ENCODE results near the gene BST2.

- TF ChIP-seq POLR2A (IDR thresholded peaks at IDR 0.05) (no peak), CTCF (IDR thresholded peaks at IDR 0.05) (peak in 1 of 6 experiments; percentile 4)
Measured at GRCh38 chr19:17420475-17420924, 15.1 kb upstream of the BST2 start.
